Neural cell (in vitro differentiated cells): ENCODE data around the gene MBD3L2B. TPM values are rescaled to one million over a fixed set of nuclear protein-coding genes. Genes with fewer than 3 reads are reported as not detected.

Experiments
- polyA plus RNA-seq: library from polyadenylated mRNA; depleted of rRNA; stranded (reverse); fragments of >200 nt; gene quantifications from 2 replicates; pipeline ENCODE4 v1.2.3, GENCODE V29; 2014

MBD3L2B gene
- polyA plus RNA-seq, 1 donor from 2014 or later, result not detected

Other genes with a start within 250 kb of the MBD3L2B start
- gene VAV1, start 248.7 kb downstream of the MBD3L2B start, polyA plus RNA-seq, result not detected in 2 replicates
- not detected in 2 replicates for gene ADGRE1, start 133.9 kb downstream of the MBD3L2B start, polyA plus RNA-seq
- not detected in 2 replicates for gene MBD3L5, start 9.1 kb upstream of the MBD3L2B start, polyA plus RNA-seq
- not detected in 2 replicates for gene MBD3L4, start 18.7 kb upstream of the MBD3L2B start, polyA plus RNA-seq
- gene MBD3L2, start 27.9 kb upstream of the MBD3L2B start, polyA plus RNA-seq, result not detected in 2 replicates
- gene MBD3L3, start 37.2 kb upstream of the MBD3L2B start, polyA plus RNA-seq, result not detected in 2 replicates
- gene ZNF557, start 48.3 kb upstream of the MBD3L2B start, polyA plus RNA-seq, result 7.7 and 12.7 TPM in 2 replicates